HEK293 (cell line): ENCODE measurements around the gene ANKRD33B.

Experiments used
- CTCF ChIA-PET: fragments of 350-600 bp; formaldehyde crosslinking; extraction: SDS; loops from one replicate; lab custom pipeline; 2021; ENCODE audit warnings: antibody characterized with exemption; lab: Yijun Ruan, JAX
- POLR2A ChIA-PET: fragments of 300-600 bp; formaldehyde crosslinking; extraction: SDS; loops from one replicate; lab custom pipeline; 2020; ENCODE audit warnings: antibody characterized with exemption, inconsistent platforms; lab: Yijun Ruan, JAX
- H3K27ac ChIP-seq: fragments of 200-500 bp; sonication (Bioruptor generic); 2 replicates; pipeline ENCODE4 v1.5.1; 2014; ENCODE audit warnings: low read depth, low read length, control low read depth, inconsistent platforms; ENCODE audit errors: extremely low read depth
- H3K36me3 ChIP-seq, 2 experiments: fragments of 200-500 bp in 1 of 2; sonication (Bioruptor generic) in 1 of 2; 1 replicate in 1 of 2; 2 replicates in 1 of 2; pipeline ENCODE4 v1.5.1; 2014 to 2017; ENCODE audit warnings: inconsistent platforms in 2 of 2, low read length in 2 of 2; ENCODE audit not compliant: control insufficient read depth in 2 of 2, insufficient read depth in 1 of 2
- H3K4me1 ChIP-seq: fragments of 200-500 bp; sonication (Bioruptor generic); 2 replicates; pipeline ENCODE4 v1.5.1; 2014; ENCODE audit warnings: mild to moderate bottlenecking, low read length, inconsistent platforms; ENCODE audit not compliant: control insufficient read depth, insufficient read depth
- H3K4me3 ChIP-seq: 2 replicates; pipeline ENCODE4 v1.5.1; 2011; ENCODE audit warnings: low read depth, mild to moderate bottlenecking, control low read depth, low read length, moderate library complexity
- H3K9me3 ChIP-seq: fragments of 200-500 bp; sonication (Bioruptor generic); 2 replicates; pipeline ENCODE4 v1.5.1; 2014; ENCODE audit warnings: low read depth, low read length, inconsistent platforms; ENCODE audit not compliant: control insufficient read depth, insufficient read depth
- BCL11A ChIP-seq: fragments of 450-650 bp; formaldehyde crosslinking; IDR thresholded peaks from 2 replicates; pipeline ENCODE4 v1.5.1; 2016; ENCODE audit warnings: low read depth, missing biosample characterization, missing genetic modification characterization
- HOXA7 ChIP-seq: sonication (generic); formaldehyde crosslinking; IDR thresholded peaks from 2 replicates; pipeline ENCODE4 v1.8.1; 2022; ENCODE audit warnings: missing genetic modification reagents, borderline replicate concordance
- MZF1 ChIP-seq: fragments of 450-650 bp; formaldehyde crosslinking; IDR thresholded peaks from 2 replicates; pipeline ENCODE4 v1.5.1; 2017; ENCODE audit warnings: missing biosample characterization, missing genetic modification characterization, borderline replicate concordance
- OSR2 ChIP-seq: fragments of 450-650 bp; formaldehyde crosslinking; IDR thresholded peaks from 2 replicates; pipeline ENCODE4 v1.5.1; 2016; ENCODE audit warnings: missing biosample characterization, missing genetic modification characterization
- REPIN1 ChIP-seq: fragments of 450-650 bp; formaldehyde crosslinking; IDR thresholded peaks from 2 replicates; pipeline ENCODE4 v1.5.1; 2017; ENCODE audit warnings: missing biosample characterization, missing genetic modification characterization, low read depth
- SP7 ChIP-seq: fragments of 450-650 bp; formaldehyde crosslinking; IDR thresholded peaks from 2 replicates; pipeline ENCODE4 v1.5.1; 2016; ENCODE audit warnings: missing biosample characterization, missing genetic modification characterization
- YY2 ChIP-seq: fragments of 450-650 bp; formaldehyde crosslinking; IDR thresholded peaks from 2 replicates; pipeline ENCODE4 v1.5.1; 2016; ENCODE audit warnings: missing biosample characterization, missing genetic modification characterization
- ZBTB17 ChIP-seq: fragments of 450-650 bp; formaldehyde crosslinking; IDR thresholded peaks from 2 replicates; pipeline ENCODE4 v1.5.1; 2016; ENCODE audit warnings: missing biosample characterization, missing genetic modification characterization
- ZBTB21 ChIP-seq: fragments of 450-650 bp; formaldehyde crosslinking; IDR thresholded peaks from 2 replicates; pipeline ENCODE4 v1.5.1; 2017; ENCODE audit warnings: missing biosample characterization, missing genetic modification characterization
- ZNF214 ChIP-seq: fragments of 450-650 bp; formaldehyde crosslinking; IDR thresholded peaks from 2 replicates; pipeline ENCODE4 v1.5.1; 2017; ENCODE audit warnings: missing biosample characterization, mild to moderate bottlenecking, missing genetic modification characterization, borderline replicate concordance
- ZNF24 ChIP-seq: fragments of 450-650 bp; formaldehyde crosslinking; IDR thresholded peaks from 2 replicates; pipeline ENCODE4 v1.5.1; 2016; ENCODE audit warnings: missing biosample characterization, missing genetic modification characterization
- ZNF391 ChIP-seq: fragments of 450-650 bp; formaldehyde crosslinking; IDR thresholded peaks from 2 replicates; pipeline ENCODE4 v1.5.1; 2016; ENCODE audit warnings: low read depth, missing biosample characterization, missing genetic modification characterization, borderline replicate concordance
- ZNF398 ChIP-seq: fragments of 450-650 bp; formaldehyde crosslinking; IDR thresholded peaks from 2 replicates; pipeline ENCODE4 v1.5.1; 2017; ENCODE audit warnings: missing biosample characterization, missing genetic modification characterization
- ZNF473 ChIP-seq: fragments of 450-650 bp; formaldehyde crosslinking; IDR thresholded peaks from 2 replicates; pipeline ENCODE4 v1.5.1; 2017; ENCODE audit warnings: missing biosample characterization, missing genetic modification characterization
- ZNF580 ChIP-seq: fragments of 450-650 bp; formaldehyde crosslinking; IDR thresholded peaks from 2 replicates; pipeline ENCODE4 v1.5.1; 2016; ENCODE audit warnings: missing biosample characterization, missing genetic modification characterization
- ZNF623 ChIP-seq: fragments of 450-650 bp; formaldehyde crosslinking; IDR thresholded peaks from 2 replicates; pipeline ENCODE4 v1.5.1; 2016; ENCODE audit warnings: missing biosample characterization, missing genetic modification characterization
- ZNF629 ChIP-seq: fragments of 450-650 bp; formaldehyde crosslinking; IDR thresholded peaks from 2 replicates; pipeline ENCODE4 v1.5.1; 2017; ENCODE audit warnings: missing biosample characterization, missing genetic modification characterization
- ZNF654 ChIP-seq: fragments of 450-650 bp; formaldehyde crosslinking; IDR thresholded peaks from 2 replicates; pipeline ENCODE4 v1.5.1; 2016; ENCODE audit warnings: low read depth, missing biosample characterization, missing genetic modification characterization
- ZNF776 ChIP-seq: fragments of 450-650 bp; formaldehyde crosslinking; IDR thresholded peaks from 2 replicates; pipeline ENCODE4 v1.5.0; 2017; ENCODE audit warnings: missing biosample characterization, missing genetic modification characterization, borderline replicate concordance
- ZNF785 ChIP-seq: fragments of 450-650 bp; formaldehyde crosslinking; IDR thresholded peaks from 2 replicates; pipeline ENCODE4 v1.5.1; 2016; ENCODE audit warnings: missing biosample characterization, missing genetic modification characterization
- ZNF792 ChIP-seq: fragments of 450-650 bp; formaldehyde crosslinking; IDR thresholded peaks from 2 replicates; pipeline ENCODE4 v1.5.1; 2016; ENCODE audit warnings: missing biosample characterization, missing genetic modification characterization
- ZNF837 ChIP-seq: fragments of 450-650 bp; formaldehyde crosslinking; IDR thresholded peaks from 2 replicates; pipeline ENCODE4 v1.5.1; 2016; ENCODE audit warnings: missing biosample characterization, missing genetic modification characterization
- TF ChIP-seq, protein P1 (sequence below): fragments of 450-650 bp; formaldehyde crosslinking; IDR thresholded peaks from 2 replicates; pipeline ENCODE4; 2016; ENCODE audit warnings: missing biosample characterization, missing genetic modification characterization
- TF ChIP-seq, protein P2 (sequence below): fragments of 450-650 bp; formaldehyde crosslinking; IDR thresholded peaks from 2 replicates; pipeline ENCODE4 v1.5.1; 2016; ENCODE audit warnings: missing biosample characterization, missing genetic modification characterization, borderline replicate concordance
- TF ChIP-seq, protein P3 (sequence below): fragments of 450-650 bp; formaldehyde crosslinking; IDR thresholded peaks from 2 replicates; pipeline ENCODE4 v1.5.1; 2016; ENCODE audit warnings: missing biosample characterization, missing genetic modification characterization
- TF ChIP-seq, protein P4 (sequence below): fragments of 450-650 bp; formaldehyde crosslinking; IDR thresholded peaks from 2 replicates; pipeline ENCODE4 v1.5.1; 2017; ENCODE audit warnings: missing biosample characterization, mild to moderate bottlenecking, missing genetic modification characterization, moderate library complexity

The ANKRD33B gene

GRCh38 chr5:10679336-10679988, 115.6 kb downstream of the ANKRD33B start:
- no peak for TF ChIP-seq YY2 (tag by site-specific recombination)
- TF ChIP-seq, protein P1, sequence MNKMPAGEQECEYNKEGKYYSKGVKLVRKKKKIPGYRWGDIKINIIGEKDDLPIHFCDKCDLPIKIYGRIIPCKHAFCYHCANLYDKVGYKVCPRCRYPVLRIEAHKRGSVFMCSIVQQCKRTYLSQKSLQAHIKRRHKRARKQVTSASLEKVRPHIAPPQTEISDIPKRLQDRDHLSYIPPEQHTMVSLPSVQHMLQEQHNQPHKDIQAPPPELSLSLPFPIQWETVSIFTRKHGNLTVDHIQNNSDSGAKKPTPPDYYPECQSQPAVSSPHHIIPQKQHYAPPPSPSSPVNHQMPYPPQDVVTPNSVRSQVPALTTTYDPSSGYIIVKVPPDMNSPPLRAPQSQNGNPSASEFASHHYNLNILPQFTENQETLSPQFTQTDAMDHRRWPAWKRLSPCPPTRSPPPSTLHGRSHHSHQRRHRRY: no peak
- no peak for TF ChIP-seq REPIN1
- TF ChIP-seq ZNF776: no peak
- TF ChIP-seq SP7 (tag by site-specific recombination): no peak
- no peak for TF ChIP-seq ZNF24 (tag by site-specific recombination)
- TF ChIP-seq, protein P2, sequence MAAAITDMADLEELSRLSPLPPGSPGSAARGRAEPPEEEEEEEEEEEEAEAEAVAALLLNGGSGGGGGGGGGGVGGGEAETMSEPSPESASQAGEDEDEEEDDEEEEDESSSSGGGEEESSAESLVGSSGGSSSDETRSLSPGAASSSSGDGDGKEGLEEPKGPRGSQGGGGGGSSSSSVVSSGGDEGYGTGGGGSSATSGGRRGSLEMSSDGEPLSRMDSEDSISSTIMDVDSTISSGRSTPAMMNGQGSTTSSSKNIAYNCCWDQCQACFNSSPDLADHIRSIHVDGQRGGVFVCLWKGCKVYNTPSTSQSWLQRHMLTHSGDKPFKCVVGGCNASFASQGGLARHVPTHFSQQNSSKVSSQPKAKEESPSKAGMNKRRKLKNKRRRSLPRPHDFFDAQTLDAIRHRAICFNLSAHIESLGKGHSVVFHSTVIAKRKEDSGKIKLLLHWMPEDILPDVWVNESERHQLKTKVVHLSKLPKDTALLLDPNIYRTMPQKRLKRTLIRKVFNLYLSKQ (tag by site-specific recombination): no peak
- TF ChIP-seq ZNF792 (tag by site-specific recombination): no peak
- no peak for TF ChIP-seq OSR2
- TF ChIP-seq MZF1: no peak
- no peak for TF ChIP-seq ZNF391 (tag by site-specific recombination)
- no peak for TF ChIP-seq ZNF473
- TF ChIP-seq ZNF398 (tag by site-specific recombination): no peak
- Histone ChIP-seq H3K27ac (no peak overlapping the region), H3K4me1 (no peaks in the 10 kb centered on the region), H3K36me3 (peaks cover 0 to 41% of the 10 kb centered on the region in 2 experiments; a peak in 1 of 3 replicates), H3K4me3 (no peak overlapping the region), H3K9me3 (no peaks in the 10 kb centered on the region)
- POLR2A ChIA-PET: no interaction called here
- CTCF ChIA-PET: interaction anchor here (0.7 to 1.3 kb wide), 4 partner anchors 11 to 19 kb away, joined by 3 to 5 read pairs (median 4); no protein-coding TSS in a partner anchor

DNA sequence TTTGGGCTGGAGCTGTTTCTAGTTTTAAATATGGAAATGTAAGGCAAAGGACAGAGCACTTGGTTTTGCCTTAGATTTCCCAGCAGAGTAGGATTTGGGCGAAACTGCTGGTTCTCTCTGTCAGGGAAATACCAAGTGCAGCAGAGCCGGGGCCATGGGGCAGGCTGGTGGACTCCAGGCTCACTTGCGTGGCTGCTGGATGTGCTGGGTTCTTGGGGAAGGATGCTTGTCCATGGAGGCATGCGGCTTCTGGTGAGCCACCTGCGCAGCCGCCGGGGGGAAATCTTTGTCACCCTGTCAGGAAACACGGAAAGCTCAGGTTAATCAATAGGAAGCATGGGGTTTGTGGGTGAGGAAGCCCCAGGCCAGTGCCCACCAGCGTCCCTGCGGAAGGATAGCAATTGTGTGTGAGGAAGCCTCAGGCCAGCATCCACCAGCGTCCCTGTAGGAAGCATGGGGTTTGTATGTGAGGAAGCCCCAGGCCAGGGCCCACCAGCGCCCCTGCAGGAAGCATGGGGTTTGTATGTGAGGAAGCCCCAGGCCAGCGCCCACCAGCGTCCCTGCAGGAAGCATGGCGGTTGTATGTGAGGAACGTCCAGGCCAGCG, 117.1 kb downstream of the ANKRD33B start:
- ChIA-PET CTCF (interaction anchor here (0.6 to 0.9 kb wide), 4 partner anchors 10 to 419 kb away, joined by 3 read pairs; no protein-coding TSS in a partner anchor), POLR2A (no interaction called here)
- Histone ChIP-seq H3K36me3 (peaks cover 0 to 41% of the 10 kb centered on the region in 2 experiments; a peak in 1 of 3 replicates), H3K27ac (no peak overlapping the region), H3K4me1 (no peaks in the 10 kb centered on the region), H3K4me3 (no peak overlapping the region), H3K9me3 (no peaks in the 10 kb centered on the region)
- TF ChIP-seq ZNF629 (tag by site-specific recombination) (no peak), ZNF837 (tag by site-specific recombination) (no peak), BCL11A (tag by site-specific recombination) (no peak), ZBTB21 (tag by site-specific recombination) (no peak), ZNF654 (tag by site-specific recombination) (no peak), ZNF580 (tag by site-specific recombination) (no peak), ZBTB17 (tag by site-specific recombination) (no peak), ZNF214 (tag by site-specific recombination) (no peak), HOXA7 (no peak), ZNF623 (tag by site-specific recombination) (no peak), ZNF785 (tag by site-specific recombination) (no peak)
- TF ChIP-seq, protein P2 (tag by site-specific recombination): no peak
- TF ChIP-seq, protein P3, sequence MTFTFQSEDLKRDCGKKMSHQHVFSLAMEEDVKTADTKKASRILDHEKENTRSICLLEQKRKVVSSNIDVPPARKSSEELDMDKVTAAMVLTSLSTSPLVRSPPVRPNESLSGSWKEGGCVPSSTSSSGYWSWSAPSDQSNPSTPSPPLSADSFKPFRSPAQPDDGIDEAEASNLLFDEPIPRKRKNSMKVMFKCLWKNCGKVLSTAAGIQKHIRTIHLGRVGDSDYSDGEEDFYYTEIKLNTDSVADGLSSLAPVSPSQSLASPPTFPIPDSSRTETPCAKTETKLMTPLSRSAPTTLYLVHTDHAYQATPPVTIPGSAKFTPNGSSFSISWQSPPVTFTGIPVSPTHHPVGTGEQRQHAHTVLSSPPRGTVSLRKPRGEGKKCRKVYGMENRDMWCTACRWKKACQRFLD: no peak
- TF ChIP-seq, protein P4, sequence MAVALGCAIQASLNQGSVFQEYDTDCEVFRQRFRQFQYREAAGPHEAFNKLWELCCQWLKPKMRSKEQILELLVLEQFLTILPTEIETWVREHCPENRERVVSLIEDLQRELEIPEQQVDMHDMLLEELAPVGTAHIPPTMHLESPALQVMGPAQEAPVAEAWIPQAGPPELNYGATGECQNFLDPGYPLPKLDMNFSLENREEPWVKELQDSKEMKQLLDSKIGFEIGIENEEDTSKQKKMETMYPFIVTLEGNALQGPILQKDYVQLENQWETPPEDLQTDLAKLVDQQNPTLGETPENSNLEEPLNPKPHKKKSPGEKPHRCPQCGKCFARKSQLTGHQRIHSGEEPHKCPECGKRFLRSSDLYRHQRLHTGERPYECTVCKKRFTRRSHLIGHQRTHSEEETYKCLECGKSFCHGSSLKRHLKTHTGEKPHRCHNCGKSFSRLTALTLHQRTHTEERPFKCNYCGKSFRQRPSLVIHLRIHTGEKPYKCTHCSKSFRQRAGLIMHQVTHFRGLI (tag by site-specific recombination): no peak
